GM18951 (cell line): ENCODE data around the gene RLF.
"Not testable (repeated sequence)": the region's sequence is repeated elsewhere in the genome, so short reads cannot be mapped to it uniquely, and the experiment has no call there.

ENCODE experiments used
- POLR2A ChIP-seq: IDR thresholded peaks from 4 replicates; pipeline ENCODE4 v1.6.1; 2011; ENCODE audit warnings: mild to moderate bottlenecking; ENCODE audit not compliant: insufficient read length, insufficient read depth; ENCODE audit errors: extremely low read depth
- in situ Hi-C: fragments of 300-500 bp; cut with MboI; formaldehyde crosslinking; loops from one replicate; pipeline ENCODE4 v1.12.0; 2022; ENCODE audit warnings: low sequenced_read_pairs, mixed read lengths, inconsistent platforms; ENCODE audit not compliant: unreplicated experiment

Gene RLF

DNA sequence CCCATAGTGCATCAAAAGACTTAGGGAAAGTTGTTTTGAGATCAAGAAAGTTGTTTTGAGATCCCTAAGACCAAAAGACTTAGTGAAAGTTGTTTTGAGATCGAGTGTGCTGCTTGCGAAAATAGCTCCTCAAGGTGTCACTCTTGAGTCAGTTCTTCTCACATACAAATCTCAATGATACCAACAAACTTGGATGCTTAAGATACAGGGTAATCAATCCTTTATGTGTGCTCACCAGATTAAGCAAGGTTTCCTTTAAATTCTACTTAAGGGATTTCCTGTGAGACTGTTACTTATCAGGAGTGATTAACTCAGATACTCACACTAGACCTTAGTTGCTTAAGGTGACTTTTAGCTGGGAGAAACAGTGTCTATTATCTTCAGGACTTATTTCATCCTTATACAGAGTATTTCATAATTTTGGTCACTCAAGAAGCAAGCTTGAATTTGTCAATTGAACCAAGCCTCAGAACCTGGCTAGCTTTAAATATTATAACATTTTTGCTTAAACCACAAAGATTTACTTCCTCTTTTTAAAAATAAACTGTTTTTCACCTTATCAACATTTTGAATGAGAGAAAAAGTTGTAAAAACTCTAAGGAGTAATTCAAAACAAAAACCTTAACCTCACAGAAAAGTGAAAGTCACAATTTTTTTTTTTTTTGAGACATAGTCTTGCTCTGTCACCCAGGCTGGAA is 8.0 kb upstream of the RLF start:
- in situ Hi-C loops, result no loop called here
- no peak for TF ChIP-seq POLR2A

DNA sequence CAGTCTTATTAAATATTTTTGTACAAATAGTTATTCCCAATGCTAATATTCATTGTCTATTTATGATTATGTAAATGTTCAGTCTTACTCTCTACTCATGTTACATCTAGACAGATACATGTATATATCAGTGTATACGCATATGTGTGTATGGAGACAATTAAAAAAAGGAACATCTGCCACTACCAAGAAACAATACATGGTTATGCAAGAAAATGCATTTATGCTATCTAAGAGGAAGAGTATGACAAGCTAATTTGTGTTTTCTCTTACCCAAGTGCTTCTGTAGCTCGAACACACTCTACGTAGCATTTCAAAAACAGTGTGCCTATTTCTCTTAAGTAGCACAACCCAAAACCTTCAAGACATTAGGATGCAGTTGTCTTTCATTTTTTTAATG is 6.1 kb upstream of the RLF start:
- no peak for TF ChIP-seq POLR2A
- in situ Hi-C loops, result no loop called here

DNA sequence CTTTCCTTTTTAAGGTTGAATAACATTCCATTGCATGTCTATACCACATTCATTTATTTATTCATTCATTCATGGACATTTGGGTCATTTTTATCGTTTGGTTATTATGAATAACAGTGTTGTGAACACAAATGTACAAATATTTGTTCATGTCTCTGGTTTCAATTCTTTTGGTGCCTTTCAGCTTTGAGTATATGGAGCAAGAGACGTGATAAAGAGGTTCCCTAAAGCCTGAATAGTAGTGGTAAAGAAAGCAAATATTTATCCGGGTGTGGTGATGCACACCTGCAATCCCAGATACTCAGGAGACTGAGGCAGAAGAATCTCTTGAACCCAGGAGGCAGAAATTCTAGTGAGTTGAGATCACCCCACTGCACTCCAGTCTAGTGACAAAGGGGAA is 5.3 kb upstream of the RLF start:
- TF ChIP-seq POLR2A, result no peak
- in situ Hi-C loops, result no loop called here

DNA sequence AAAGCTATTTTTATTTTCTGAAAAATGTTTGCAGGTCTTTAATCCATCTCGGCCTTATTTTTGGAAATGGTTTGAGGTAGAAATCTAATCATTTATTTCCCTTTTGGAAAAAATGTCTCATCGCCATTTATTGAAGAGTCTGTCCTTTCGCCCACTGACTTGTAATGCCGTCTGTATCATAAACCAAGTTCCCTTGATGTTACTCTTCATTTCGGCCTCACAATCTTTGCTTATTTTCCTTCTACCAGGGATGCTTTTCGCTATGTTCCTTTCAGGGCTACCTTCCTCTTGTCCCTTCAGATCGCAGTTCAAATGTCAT is 422 bp upstream of the RLF start:
- no peak for TF ChIP-seq POLR2A
- in situ Hi-C loops, result no loop called here

DNA sequence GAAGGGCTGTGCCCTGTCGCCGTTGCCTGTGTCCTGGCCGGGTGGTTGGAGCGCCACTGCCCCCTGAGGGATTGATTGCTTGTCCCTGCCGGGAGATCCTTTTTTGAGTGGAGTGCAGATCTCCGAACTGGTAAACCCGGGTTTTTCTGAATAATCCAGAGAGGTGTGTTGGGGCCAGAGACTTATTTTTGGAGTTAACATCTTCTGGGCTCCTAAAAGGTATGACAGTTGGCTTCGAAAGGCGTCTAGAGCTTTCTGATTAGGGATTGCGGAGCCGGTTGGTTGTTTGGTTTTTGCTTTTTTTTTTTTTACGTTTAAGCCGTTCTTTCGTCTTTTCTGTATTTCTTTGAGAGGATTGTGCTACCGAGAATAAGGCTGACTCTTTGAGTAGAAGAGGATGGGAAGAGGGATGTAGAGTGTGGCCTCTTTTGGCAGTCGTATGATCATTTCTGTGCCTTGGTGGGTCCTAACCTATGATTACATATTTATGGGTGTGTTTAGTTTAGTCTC is 756 bp downstream of the RLF start:
- TF ChIP-seq POLR2A, result no peak
- in situ Hi-C loops, result no loop called here

DNA sequence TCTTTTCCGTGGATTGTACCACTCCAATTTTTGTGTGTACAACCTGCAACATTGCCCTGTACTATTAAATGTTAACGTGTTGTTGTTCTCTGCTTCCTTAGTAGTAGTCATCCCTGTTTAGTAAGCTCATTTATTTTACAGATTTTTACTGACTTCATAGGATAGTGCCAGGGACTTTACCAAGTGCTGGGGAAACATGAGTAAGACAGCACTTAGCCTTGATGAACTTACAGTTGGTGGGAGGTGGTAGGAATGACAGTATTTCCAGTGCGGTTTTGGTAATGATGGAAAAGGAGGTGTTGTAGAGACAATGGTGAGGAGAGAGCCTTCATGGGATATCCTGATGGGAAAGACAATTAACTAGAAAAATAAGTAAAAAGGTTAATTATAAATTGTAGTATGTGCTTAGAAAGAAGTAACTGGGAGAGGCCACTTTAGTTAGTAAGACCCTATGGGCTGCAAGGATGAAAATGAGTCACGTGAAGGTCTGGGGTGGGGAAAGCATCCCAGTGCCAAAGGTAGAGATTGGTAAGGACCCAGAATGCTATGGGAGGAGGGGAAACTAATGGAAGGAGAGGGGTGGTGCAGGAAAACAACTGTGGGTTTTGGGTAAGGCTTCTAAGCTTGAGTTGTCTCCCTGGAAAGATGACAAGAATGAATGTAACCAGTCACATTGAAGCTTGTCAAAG is 1.7 kb downstream of the RLF start:
- in situ Hi-C loops, result no loop called here
- no peak for TF ChIP-seq POLR2A

DNA sequence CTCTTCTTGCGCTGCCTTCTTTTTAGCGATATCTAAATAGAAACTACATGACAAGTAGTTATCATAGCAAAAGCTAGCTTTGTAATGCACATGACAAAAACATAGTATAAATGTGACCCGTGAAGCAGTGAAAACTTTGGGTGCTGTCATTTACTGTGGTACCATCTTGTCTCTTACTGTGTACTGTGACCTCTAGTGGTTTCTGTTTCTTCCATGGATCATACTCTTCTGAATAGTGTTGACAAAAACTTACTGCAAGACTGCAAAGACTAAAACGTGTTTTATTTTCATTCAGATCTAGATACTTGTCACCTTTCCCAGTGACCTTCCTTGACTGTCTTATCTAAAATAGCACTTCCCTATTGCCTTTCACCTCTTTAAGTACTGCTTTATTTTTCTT is 6.1 kb downstream of the RLF start:
- no peak for TF ChIP-seq POLR2A
- in situ Hi-C loops, result no loop called here

DNA sequence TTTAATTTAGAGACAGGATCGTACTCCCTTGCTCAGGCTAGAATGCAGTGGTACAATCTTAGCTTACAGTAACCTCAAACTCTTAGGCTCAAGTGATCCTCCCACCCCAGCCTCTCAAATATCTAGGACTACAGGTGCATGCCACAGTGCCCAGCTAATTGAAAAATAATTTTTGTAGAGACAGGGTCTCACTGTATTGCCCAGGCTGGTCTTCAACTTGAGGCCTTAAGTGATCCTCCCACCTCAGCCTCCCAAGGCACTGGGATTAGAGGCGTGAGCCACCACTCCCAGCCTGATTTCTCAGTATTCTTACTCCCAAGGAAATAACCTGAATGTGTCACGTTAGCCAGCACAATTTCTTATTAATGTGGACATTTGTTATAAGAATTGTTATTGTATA is 9.8 kb downstream of the RLF start:
- TF ChIP-seq POLR2A, result no peak
- in situ Hi-C loops, result no loop called here

DNA sequence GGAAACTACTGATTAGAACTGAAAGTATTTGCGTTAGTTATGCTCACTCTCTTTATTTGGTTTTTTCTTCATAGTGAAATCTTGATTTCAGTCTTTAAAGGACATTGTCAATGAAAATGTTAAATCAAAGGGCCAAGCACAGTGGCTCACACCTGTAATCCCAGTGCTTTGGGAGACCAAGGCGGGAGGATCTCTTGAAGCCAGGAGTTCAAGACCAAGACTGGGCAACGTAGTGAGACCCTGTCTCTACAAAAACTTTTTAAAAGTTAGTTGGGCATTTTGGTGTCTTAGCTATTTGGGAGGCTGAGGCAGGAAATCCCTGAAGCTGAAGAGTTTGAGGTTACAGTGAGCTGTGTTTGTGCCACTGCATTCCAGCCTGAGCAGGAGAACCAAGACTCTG is 13.6 kb downstream of the RLF start:
- in situ Hi-C loops, result no loop called here
- TF ChIP-seq POLR2A, result no peak

DNA sequence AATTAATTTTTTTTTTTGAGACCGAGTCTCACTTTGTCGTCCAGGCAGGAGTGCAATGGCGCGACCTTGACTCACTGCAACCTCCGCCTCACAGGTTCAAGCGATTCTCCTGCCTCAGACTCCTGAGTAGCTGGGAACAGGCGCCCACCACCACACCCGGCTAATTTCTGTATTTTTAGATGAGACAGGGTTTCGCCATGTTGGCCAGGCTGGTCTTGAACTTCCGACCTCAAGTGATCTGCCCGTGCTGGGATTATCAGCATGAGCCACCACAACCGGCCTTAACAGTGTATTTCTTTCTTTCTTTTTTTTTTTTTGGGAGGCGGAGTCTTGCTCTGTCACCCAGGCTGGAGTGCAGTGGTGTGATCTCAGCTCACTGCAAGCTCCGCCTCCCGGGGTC is 15.8 kb downstream of the RLF start:
- in situ Hi-C loops, result not testable (repeated sequence)

DNA sequence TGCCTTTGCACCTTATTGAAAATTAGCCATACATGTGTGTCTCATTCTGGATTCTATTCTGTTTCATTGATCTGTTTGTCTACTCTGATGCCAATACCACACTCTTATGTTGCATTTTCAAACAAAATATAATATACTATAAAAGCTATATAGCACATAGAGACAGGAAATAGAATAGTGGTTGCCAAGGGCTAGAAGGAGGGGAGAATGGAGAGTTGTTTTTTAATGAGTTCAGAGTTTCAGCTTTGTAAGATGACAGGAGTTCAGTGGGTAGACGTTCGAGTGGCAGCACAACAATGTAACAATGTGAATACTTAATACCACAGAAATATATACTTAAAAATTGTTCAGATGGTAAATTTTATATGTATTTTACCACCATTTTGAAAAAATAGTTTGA is 17.0 kb downstream of the RLF start:
- no peak for TF ChIP-seq POLR2A
- in situ Hi-C loops, result no loop called here

DNA sequence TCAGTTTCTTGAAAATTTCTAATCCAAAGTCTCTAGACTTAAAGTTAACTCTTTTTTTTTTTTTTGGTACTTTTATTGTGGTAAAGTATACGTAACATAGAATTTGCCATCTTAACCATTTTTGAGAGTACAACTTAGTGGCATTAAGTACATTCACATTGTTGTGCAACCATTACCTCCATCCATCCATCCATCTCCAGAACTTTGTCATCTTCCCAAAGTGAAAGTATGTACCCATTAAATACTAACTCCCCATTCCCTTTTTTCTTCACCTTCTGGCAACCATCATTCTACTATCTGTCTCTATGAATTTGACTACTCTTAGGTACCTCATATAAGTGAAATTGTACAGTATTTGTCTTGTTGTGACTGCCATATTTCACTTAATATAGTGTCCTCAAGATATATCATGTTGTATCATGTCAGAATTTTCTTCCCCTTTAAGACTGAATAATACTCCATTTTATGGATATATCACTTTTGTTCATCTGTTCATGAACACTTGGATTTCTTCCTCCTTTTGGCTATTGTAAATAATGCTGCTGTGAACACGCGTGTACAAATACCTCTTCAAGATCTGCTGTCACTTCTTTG is 18.4 kb downstream of the RLF start:
- TF ChIP-seq POLR2A, result no peak
- in situ Hi-C loops, result no loop called here

DNA sequence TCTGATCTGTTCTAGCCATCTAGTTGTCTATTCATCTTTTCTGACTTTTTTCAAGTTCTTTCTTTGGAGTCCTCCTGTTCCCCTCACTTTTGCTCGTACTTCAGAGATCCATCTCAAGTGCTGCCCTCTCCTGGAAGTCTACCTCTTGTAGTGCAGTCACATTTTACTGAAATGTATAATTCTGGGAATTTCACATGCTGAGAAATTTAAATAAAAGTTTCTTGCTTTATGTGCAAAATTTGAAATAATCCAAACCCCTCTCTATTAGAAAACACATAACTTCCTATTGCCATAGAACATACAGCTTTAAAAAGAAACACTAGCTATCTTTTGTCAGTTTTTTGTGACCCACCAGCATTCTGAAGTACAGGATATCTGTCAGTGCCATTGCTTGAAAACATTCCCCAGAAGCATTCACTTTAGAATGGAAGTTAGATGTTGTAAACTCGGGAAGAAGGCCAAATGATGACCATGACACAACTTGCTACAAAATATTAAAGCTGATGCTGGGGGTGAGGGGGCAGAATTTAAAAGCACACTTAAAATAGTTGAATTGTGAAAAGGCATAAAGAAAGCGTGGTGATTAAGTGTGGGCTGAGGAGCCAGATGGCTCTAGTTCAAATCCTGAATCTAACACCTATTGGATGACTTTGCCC is 22.0 kb downstream of the RLF start:
- in situ Hi-C loops, result no loop called here
- no peak for TF ChIP-seq POLR2A

DNA sequence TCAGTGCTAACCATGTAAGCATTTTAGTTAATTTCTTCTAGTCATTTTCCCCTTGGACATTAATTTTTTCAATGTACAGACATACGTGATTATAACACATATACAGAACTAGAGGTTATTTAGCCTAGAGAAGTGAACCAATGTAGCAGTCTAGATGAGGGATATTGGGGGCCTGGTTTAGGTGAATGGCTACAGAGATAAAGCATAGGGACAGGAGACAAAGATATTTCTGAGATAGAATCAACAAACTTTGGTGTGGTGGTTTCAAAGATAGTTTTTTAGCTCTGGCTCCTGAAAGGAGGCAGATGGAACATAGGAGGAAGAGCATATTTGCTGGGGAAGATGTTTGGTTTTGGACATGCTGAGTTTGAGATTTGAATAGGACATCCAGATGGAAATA is 23.0 kb downstream of the RLF start:
- in situ Hi-C loops, result no loop called here
- no peak for TF ChIP-seq POLR2A
